GM13977 (cell line): ENCODE measurements around the gene HDGFL2.

Experiments
- DNase-seq: peaks from one replicate; pipeline ENCODE4 v3.0.0; 2012; ENCODE audit warnings: low spot score
- in situ Hi-C: fragments of 300-500 bp; cut with MboI; formaldehyde crosslinking; loops from one replicate; pipeline ENCODE4 v1.12.0; 2022; ENCODE audit warnings: low sequenced_read_pairs, low pct_unique_long_range_greater_than_20kb, mixed read lengths, inconsistent platforms; ENCODE audit not compliant: unreplicated experiment
- TF ChIP-seq, protein P1 (sequence below): IDR thresholded peaks from 2 replicates; pipeline ENCODE4 v1.5.1; 2012; ENCODE audit warnings: mild to moderate bottlenecking, control low read depth; ENCODE audit not compliant: insufficient read depth; ENCODE audit errors: extremely low read depth, missing control alignments

The HDGFL2 gene

DNA sequence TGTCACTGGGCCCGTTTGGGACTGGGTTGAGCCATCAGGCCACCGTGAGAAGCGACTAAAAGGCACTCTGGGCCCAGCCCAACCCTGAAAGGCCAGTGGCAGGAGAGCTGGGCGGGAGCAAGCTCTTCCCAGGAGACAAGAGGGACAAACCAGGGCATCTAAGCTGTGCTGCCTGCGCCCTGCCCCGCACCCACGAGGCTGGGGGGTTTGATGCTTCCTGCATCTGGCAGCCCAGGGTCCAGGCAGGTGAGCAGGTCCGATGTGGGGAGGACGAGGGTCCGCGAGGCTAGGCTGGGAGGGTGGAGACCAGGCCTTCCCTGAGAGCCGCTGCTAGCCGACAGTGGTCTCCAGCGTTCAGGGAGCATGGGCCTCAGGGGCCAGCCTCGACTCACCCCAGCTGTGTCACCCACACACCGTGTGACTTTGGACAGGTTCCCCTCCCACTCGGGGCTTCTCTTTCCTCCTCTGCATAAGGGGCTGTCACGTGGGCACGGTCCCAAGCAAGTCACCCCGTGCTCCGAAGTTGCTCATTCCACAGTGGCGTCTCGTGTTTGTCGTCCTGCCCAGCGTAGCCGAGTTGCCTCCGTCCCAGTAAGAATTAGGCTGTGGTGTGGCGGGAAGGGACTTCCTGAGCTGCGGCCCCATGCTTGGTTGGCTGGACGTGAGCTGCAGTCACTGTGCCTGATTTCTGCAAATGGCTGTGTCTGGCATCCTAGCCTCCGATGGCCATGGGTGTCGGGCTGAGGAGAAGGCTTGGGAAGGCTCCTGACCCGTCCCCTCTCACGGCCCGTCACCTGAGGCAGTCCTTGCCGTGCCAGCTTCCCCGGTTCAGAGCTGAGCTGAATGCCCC is 30.4 kb downstream of the HDGFL2 start:
- TF ChIP-seq, protein P1, sequence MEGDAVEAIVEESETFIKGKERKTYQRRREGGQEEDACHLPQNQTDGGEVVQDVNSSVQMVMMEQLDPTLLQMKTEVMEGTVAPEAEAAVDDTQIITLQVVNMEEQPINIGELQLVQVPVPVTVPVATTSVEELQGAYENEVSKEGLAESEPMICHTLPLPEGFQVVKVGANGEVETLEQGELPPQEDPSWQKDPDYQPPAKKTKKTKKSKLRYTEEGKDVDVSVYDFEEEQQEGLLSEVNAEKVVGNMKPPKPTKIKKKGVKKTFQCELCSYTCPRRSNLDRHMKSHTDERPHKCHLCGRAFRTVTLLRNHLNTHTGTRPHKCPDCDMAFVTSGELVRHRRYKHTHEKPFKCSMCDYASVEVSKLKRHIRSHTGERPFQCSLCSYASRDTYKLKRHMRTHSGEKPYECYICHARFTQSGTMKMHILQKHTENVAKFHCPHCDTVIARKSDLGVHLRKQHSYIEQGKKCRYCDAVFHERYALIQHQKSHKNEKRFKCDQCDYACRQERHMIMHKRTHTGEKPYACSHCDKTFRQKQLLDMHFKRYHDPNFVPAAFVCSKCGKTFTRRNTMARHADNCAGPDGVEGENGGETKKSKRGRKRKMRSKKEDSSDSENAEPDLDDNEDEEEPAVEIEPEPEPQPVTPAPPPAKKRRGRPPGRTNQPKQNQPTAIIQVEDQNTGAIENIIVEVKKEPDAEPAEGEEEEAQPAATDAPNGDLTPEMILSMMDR, result no peak
- DNase-seq, result no peak
- in situ Hi-C loops, result no loop called here

GRCh38 chr19:4503132-4503824 is 31.2 kb downstream of the HDGFL2 start:
- DNase-seq, result no peak
- TF ChIP-seq, protein P1, result no peak
- in situ Hi-C loops, result no loop called here

DNA sequence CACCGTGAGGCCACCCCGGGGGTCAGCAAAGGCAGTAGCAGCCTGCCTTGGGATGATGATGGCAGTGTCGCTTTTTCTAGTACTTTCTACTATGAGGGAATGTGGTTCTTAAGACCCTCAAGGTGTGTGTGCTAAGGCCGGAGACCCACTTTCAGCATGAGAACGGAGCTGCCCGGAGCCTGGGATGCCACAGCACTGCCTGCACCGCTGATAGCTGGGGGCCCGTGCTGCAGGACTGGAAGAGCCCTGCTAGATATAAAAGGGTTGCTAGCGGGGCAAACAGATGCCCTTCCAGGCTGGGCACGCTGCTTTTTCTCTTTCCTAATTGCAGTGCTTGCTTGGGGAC is 31.7 kb downstream of the HDGFL2 start:
- no peak for DNase-seq
- in situ Hi-C loops, result no loop called here
- TF ChIP-seq, protein P1, result no peak

DNA sequence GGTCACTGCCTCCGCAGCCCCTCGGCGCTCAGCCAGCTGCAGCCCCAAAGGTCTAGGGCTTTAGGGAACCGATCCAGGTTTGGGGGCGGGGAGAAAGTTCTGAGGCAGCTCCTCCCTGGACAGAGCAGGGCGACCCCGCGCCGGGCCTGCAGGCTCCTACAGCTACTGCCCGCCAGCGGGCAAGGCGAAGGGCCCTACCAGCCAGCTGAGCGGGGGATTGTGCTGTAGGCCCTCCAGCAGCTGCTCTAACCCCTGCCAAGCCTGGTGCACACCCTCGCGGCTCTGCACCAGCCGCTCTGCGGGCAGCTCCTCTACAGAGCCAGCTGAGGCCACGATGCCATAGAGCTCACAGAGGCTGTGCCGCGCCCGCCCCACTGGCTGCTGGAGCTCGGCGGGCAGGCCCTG is 32.2 kb downstream of the HDGFL2 start:
- TF ChIP-seq, protein P1, result no peak
- in situ Hi-C loops, result no loop called here
- DNase-seq, result no peak

DNA sequence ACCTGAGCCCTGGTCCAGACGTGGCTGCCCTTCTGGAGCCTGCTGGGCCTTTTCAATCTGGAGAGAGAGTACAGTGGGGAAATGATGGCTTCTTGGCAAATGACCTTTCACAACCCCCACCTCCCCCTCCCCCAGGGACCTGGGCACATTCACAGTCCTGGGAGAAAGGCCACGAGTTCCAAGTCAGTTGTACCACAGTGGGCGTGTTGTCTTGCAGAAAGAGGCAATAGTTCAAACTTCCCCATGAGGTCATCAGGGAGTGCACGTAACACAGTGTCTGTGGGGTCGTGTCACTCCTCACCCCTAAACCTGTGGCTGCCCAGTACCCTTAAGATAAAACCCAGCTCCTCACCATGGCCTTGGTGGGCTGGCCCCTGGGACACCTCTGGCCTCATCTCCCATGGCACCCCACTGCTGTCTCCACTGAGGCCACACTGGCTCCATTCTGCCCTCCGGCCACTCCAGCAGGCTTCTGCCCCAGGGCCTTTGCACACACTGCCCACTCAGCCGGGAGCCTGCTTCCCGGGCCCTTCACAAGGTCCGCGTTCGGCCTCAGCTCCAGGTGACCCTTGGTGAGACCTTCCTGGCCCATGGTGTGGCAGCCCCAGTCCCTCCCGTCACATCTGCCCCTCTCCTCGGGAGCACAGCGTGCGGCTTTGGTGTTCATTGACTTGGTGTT is 32.9 kb downstream of the HDGFL2 start:
- in situ Hi-C loops, result no loop called here
- TF ChIP-seq, protein P1, result no peak
- DNase-seq, result no peak

GRCh38 chr19:4505570-4506448 is 33.7 kb downstream of the HDGFL2 start:
- in situ Hi-C loops, result no loop called here
- TF ChIP-seq, protein P1, result no peak
- no peak for DNase-seq
